ENCODE measurements around the gene CCDC142.

CCDC142 gene

GRCh38 chr2:74496997-74497776 is 14.4 kb upstream of the CCDC142 start:
- peaks cover 79% of the 10 kb centered on the region for H3K27me3 Mint-ChIP-seq (ENCODE audit: low read depth, poor library complexity)
- peak overlapping the region; percentile 89 for H3K4me3 Mint-ChIP-seq
- H3K9me3 Mint-ChIP-seq, result no peaks in the 10 kb centered on the region
- H3K27ac Mint-ChIP-seq, result no peak overlapping the region
- no peak for TF ChIP-seq CTCF (IDR thresholded peaks at IDR 0.05)
- DNase-seq, result no peak
- H3K4me1 Mint-ChIP-seq, result peaks cover 45% of the 10 kb centered on the region
- H3K36me3 Mint-ChIP-seq (ENCODE audit: low read depth), result peaks cover 24% of the 10 kb centered on the region

GRCh38 chr2:74495440-74495839 is 12.6 kb upstream of the CCDC142 start:
- no peak for DNase-seq
- peaks cover 61% of the 10 kb centered on the region for H3K27me3 Mint-ChIP-seq (ENCODE audit: low read depth, poor library complexity)
- no peak overlapping the region for H3K4me3 Mint-ChIP-seq
- no peaks in the 10 kb centered on the region for H3K9me3 Mint-ChIP-seq
- peaks cover 28% of the 10 kb centered on the region for H3K4me1 Mint-ChIP-seq
- peaks cover 42% of the 10 kb centered on the region for H3K36me3 Mint-ChIP-seq (ENCODE audit: low read depth)
- H3K27ac Mint-ChIP-seq, result no peak overlapping the region
- TF ChIP-seq CTCF (IDR thresholded peaks at IDR 0.05), result no peak

GRCh38 chr2:74493546-74493945 is 10.7 kb upstream of the CCDC142 start:
- no peak overlapping the region for H3K27ac Mint-ChIP-seq
- no peak overlapping the region for H3K4me3 Mint-ChIP-seq
- peaks cover 13% of the 10 kb centered on the region for H3K4me1 Mint-ChIP-seq
- TF ChIP-seq CTCF (IDR thresholded peaks at IDR 0.05), result no peak
- peaks cover 42% of the 10 kb centered on the region for H3K27me3 Mint-ChIP-seq (ENCODE audit: low read depth, poor library complexity)
- DNase-seq, result no peak
- H3K9me3 Mint-ChIP-seq, result no peaks in the 10 kb centered on the region
- peaks cover 53% of the 10 kb centered on the region for H3K36me3 Mint-ChIP-seq (ENCODE audit: low read depth)

GRCh38 chr2:74491648-74492544 is 9.1 kb upstream of the CCDC142 start:
- H3K9me3 Mint-ChIP-seq, result no peaks in the 10 kb centered on the region
- DNase-seq, result no peak
- no peak for TF ChIP-seq CTCF (IDR thresholded peaks at IDR 0.05)
- H3K4me1 Mint-ChIP-seq, result no peaks in the 10 kb centered on the region
- peaks cover 26% of the 10 kb centered on the region for H3K27me3 Mint-ChIP-seq (ENCODE audit: low read depth, poor library complexity)
- H3K36me3 Mint-ChIP-seq (ENCODE audit: low read depth), result peaks cover 54% of the 10 kb centered on the region
- H3K27ac Mint-ChIP-seq, result no peak overlapping the region
- H3K4me3 Mint-ChIP-seq, result no peak overlapping the region

- peaks cover 6% of the 10 kb centered on the region for H3K27me3 Mint-ChIP-seq (ENCODE audit: low read depth, poor library complexity)
- no peak for DNase-seq
- no peak for TF ChIP-seq CTCF (IDR thresholded peaks at IDR 0.05)
- H3K4me3 Mint-ChIP-seq, result no peak overlapping the region
- no peaks in the 10 kb centered on the region for H3K9me3 Mint-ChIP-seq
- H3K27ac Mint-ChIP-seq, result no peak overlapping the region
- no peaks in the 10 kb centered on the region for H3K4me1 Mint-ChIP-seq
- peaks cover 60% of the 10 kb centered on the region for H3K36me3 Mint-ChIP-seq (ENCODE audit: low read depth)
Measured at GRCh38 chr2:74489906-74490305, 7.1 kb upstream of the CCDC142 start.
